Activated naive CD8-positive, alpha-beta T cell treated with anti-CD3 and anti-CD28 coated beads for 36 hours (primary cell): ENCODE data around the gene GTSF1L. TPM values are rescaled to one million over a fixed set of nuclear protein-coding genes. Genes with fewer than 3 reads are reported as not detected.

Source experiments
- DNase-seq: peaks from one replicate; pipeline ENCODE4 v3.0.0; 2021
- H3K27ac Mint-ChIP-seq: one replicate; pipeline ENCODE4 v1.8.0; 2022; ENCODE audit warnings: mild to moderate bottlenecking, moderate library complexity, mixed read lengths
- H3K27me3 Mint-ChIP-seq: one replicate; pipeline ENCODE4 v1.8.0; 2022; ENCODE audit warnings: mild to moderate bottlenecking, mixed read lengths
- H3K36me3 Mint-ChIP-seq: one replicate; pipeline ENCODE4 v1.8.0; 2021; ENCODE audit warnings: mild to moderate bottlenecking, mixed read lengths
- H3K4me1 Mint-ChIP-seq: one replicate; pipeline ENCODE4 v1.8.0; 2021; ENCODE audit warnings: mixed read lengths
- H3K4me3 Mint-ChIP-seq: one replicate; pipeline ENCODE4 v1.8.0; 2022; ENCODE audit warnings: mild to moderate bottlenecking, moderate library complexity, mixed read lengths
- H3K9me3 Mint-ChIP-seq: one replicate; pipeline ENCODE4 v1.8.0; 2022; ENCODE audit warnings: mixed read lengths
- total RNA-seq, 2 experiments: library from RNA; stranded (reverse); gene quantifications; one replicate each; pipeline ENCODE4 v1.2.3, GENCODE V29; 2021

Gene GTSF1L
- total RNA-seq, 2 experiments from 2014 or later: not detected

DNA sequence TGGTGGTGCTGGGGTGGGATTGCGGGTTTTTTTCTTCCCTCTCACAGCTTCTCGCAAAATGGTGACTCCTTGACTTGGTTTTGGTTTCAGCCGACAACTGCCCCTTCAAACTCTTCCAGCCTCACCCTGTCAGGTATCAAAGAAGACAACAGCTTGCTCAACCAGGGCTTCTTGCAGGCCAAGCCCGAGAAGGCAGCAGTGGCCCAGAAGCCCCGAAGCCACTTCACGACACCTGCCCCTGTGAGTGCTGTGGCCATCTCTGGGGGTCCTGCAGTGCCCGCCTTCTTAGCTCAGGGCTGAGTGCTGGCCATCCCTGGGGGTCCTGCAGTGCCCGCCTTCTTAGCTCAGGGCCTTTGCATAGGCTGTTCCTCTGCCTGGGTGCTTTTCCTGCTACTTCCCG is 11.8 kb downstream of the GTSF1L start:
- Mint-ChIP-seq H3K9me3 (no peaks in the 10 kb centered on the region), H3K36me3 (peaks cover 52% of the 10 kb centered on the region), H3K27ac (peak overlapping the region; percentile 38), H3K4me3 (no peak overlapping the region), H3K27me3 (no peaks in the 10 kb centered on the region), H3K4me1 (peaks cover 6% of the 10 kb centered on the region)
- DNase-seq: no peak

- no peaks in the 10 kb centered on the region for H3K9me3 Mint-ChIP-seq
- H3K27ac Mint-ChIP-seq: no peak overlapping the region
- no peak overlapping the region for H3K4me3 Mint-ChIP-seq
- H3K36me3 Mint-ChIP-seq: peaks cover 55% of the 10 kb centered on the region
- no peak for DNase-seq
- H3K27me3 Mint-ChIP-seq: no peaks in the 10 kb centered on the region
- H3K4me1 Mint-ChIP-seq: no peaks in the 10 kb centered on the region
Observed at GRCh38 chr20:43711098-43711654, 15.6 kb downstream of the GTSF1L start.

DNA sequence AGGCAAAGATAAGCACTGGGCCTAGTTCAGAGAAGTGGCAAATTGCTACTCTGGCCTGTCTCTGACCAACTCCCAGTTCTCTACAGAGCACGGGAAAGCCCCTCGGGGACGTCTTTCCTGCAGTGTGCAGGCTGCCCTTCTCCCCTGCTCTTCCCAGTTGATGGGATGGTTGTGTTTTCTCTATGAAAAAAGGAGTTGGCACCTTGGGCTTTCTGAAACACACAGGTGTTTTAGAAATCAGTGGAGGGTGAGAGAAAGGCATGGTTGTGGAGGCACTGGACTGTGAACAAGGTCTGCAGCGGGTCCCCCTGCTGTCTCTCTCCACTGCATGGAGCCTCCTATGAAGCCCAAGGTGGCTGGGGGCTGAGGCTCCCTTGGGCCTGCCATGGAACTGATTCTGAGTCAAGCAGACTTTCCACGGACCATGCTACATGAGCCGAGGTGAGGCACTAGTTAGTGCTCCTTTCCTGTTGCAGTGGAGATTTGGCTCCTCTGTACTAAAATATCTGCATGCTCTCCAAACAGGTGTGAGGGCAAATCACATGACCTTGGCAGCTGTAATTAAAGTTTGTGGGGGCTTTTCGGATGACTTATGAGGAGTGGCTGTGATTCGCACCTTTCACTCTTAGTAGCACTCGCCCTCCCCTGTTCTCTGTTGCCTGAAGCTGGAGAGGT is 16.3 kb downstream of the GTSF1L start:
- Mint-ChIP-seq H3K4me1 (no peaks in the 10 kb centered on the region), H3K4me3 (no peak overlapping the region), H3K27ac (no peak overlapping the region), H3K36me3 (peaks cover 57% of the 10 kb centered on the region), H3K27me3 (no peaks in the 10 kb centered on the region), H3K9me3 (no peaks in the 10 kb centered on the region)
- no peak for DNase-seq

GRCh38 chr20:43702502-43702901 is 24.3 kb downstream of the GTSF1L start:
- no peaks in the 10 kb centered on the region for H3K27me3 Mint-ChIP-seq
- DNase-seq: no peak
- no peak overlapping the region for H3K27ac Mint-ChIP-seq
- peaks cover 35% of the 10 kb centered on the region for H3K36me3 Mint-ChIP-seq
- H3K4me1 Mint-ChIP-seq: peaks cover 13% of the 10 kb centered on the region
- no peaks in the 10 kb centered on the region for H3K9me3 Mint-ChIP-seq
- H3K4me3 Mint-ChIP-seq: no peak overlapping the region

- Mint-ChIP-seq H3K27ac (no peak overlapping the region), H3K9me3 (no peaks in the 10 kb centered on the region), H3K4me1 (peaks cover 13% of the 10 kb centered on the region), H3K27me3 (no peaks in the 10 kb centered on the region), H3K4me3 (no peak overlapping the region), H3K36me3 (peaks cover 32% of the 10 kb centered on the region)
- no peak for DNase-seq
Observed at GRCh38 chr20:43700627-43701026, 26.2 kb downstream of the GTSF1L start.

- H3K27ac Mint-ChIP-seq: no peak overlapping the region
- peaks cover 32% of the 10 kb centered on the region for H3K36me3 Mint-ChIP-seq
- no peak overlapping the region for H3K4me3 Mint-ChIP-seq
- no peak for DNase-seq
- peaks cover 13% of the 10 kb centered on the region for H3K4me1 Mint-ChIP-seq
- H3K27me3 Mint-ChIP-seq: no peaks in the 10 kb centered on the region
- no peaks in the 10 kb centered on the region for H3K9me3 Mint-ChIP-seq
Observed at GRCh38 chr20:43699941-43700565, 26.7 kb downstream of the GTSF1L start.

GRCh38 chr20:43695571-43695970 is 31.2 kb downstream of the GTSF1L start:
- no peaks in the 10 kb centered on the region for H3K9me3 Mint-ChIP-seq
- no peaks in the 10 kb centered on the region for H3K27me3 Mint-ChIP-seq
- H3K27ac Mint-ChIP-seq: no peak overlapping the region
- peaks cover 13% of the 10 kb centered on the region for H3K4me1 Mint-ChIP-seq
- no peak for DNase-seq
- peaks cover 27% of the 10 kb centered on the region for H3K36me3 Mint-ChIP-seq
- no peak overlapping the region for H3K4me3 Mint-ChIP-seq

DNA sequence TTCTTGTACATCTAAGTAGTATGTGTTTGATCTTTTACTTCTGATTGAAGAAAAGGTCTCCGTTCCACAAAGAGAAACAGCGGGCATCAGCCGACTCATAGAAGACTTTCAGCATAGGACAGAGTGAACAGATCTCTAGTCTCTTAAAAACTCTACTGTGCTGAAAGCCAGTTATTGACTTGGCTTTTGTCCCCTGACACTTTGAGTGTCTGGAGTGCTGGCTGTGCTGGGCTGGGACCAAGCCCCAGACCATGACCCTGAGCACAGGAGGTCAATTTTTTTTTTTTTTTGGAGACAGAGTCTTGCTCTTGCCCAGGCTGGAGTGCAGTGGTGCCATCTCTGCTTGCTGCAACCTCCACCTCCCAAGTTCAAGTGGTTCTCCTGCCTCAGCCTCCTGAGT is 32.0 kb downstream of the GTSF1L start:
- H3K4me1 Mint-ChIP-seq: peaks cover 7% of the 10 kb centered on the region
- H3K9me3 Mint-ChIP-seq: no peaks in the 10 kb centered on the region
- DNase-seq: no peak
- no peak overlapping the region for H3K4me3 Mint-ChIP-seq
- H3K27ac Mint-ChIP-seq: no peak overlapping the region
- H3K27me3 Mint-ChIP-seq: no peaks in the 10 kb centered on the region
- H3K36me3 Mint-ChIP-seq: peaks cover 23% of the 10 kb centered on the region

GRCh38 chr20:43691928-43692524 is 34.8 kb downstream of the GTSF1L start:
- Mint-ChIP-seq H3K4me3 (no peak overlapping the region), H3K27ac (no peak overlapping the region), H3K27me3 (no peaks in the 10 kb centered on the region), H3K9me3 (no peaks in the 10 kb centered on the region), H3K36me3 (peaks cover 28% of the 10 kb centered on the region), H3K4me1 (peaks cover 7% of the 10 kb centered on the region)
- DNase-seq: peak; percentile 50

GRCh38 chr20:43690943-43691598 is 35.7 kb downstream of the GTSF1L start:
- Mint-ChIP-seq H3K27ac (no peak overlapping the region), H3K27me3 (no peaks in the 10 kb centered on the region), H3K4me3 (no peak overlapping the region), H3K9me3 (no peaks in the 10 kb centered on the region), H3K36me3 (peaks cover 35% of the 10 kb centered on the region), H3K4me1 (peaks cover 7% of the 10 kb centered on the region)
- no peak for DNase-seq

DNA sequence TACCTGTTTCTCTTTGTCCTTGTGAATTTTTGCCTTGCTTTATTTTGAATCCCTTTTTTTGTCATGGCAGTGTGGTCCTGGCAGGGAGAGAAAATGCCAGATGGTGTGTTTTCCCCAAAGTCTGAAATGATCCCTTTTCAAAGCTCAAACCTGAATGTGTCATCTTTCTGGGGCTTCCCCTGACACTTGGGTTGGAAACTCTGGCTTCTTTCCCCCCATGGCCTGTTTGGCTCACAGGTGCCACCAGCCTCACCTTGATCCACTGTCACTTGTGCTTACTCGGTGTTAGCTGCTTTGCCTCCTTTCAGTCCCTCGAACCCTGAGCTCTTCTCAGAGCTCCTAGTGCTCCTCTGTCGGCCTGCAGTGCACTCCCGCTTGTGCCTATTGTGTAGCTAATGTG is 37.6 kb downstream of the GTSF1L start:
- no peak for DNase-seq
- H3K27ac Mint-ChIP-seq: no peak overlapping the region
- no peaks in the 10 kb centered on the region for H3K9me3 Mint-ChIP-seq
- peaks cover 36% of the 10 kb centered on the region for H3K36me3 Mint-ChIP-seq
- peaks cover 7% of the 10 kb centered on the region for H3K4me1 Mint-ChIP-seq
- no peaks in the 10 kb centered on the region for H3K27me3 Mint-ChIP-seq
- no peak overlapping the region for H3K4me3 Mint-ChIP-seq

- no peak overlapping the region for H3K27ac Mint-ChIP-seq
- no peaks in the 10 kb centered on the region for H3K27me3 Mint-ChIP-seq
- H3K36me3 Mint-ChIP-seq: peaks cover 44% of the 10 kb centered on the region
- H3K4me1 Mint-ChIP-seq: peaks cover 9% of the 10 kb centered on the region
- no peak for DNase-seq
- no peaks in the 10 kb centered on the region for H3K9me3 Mint-ChIP-seq
- no peak overlapping the region for H3K4me3 Mint-ChIP-seq
Observed at GRCh38 chr20:43686820-43687219, 40.0 kb downstream of the GTSF1L start.

DNA sequence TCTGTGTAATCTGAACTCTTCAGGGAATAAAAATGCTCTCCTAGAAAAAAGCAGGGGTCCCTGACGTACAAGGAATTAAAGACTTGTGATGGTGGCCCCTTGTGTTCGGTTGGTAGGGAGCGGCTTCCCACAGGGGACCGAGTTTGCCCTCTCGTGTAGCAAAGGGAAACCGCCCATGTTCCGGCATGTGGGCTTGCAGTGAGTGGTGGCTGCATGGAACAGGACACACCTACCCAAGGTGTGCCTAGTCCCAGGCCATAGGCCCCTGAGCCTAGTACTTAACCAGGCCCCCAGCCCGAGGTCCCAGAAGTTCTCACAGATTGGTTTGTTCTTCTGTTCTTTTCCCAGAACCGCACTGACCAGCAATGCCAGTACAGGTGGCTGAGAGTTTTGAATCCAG is 44.4 kb downstream of the GTSF1L start:
- Mint-ChIP-seq H3K36me3 (peaks cover 35% of the 10 kb centered on the region), H3K4me1 (peaks cover 9% of the 10 kb centered on the region), H3K27me3 (no peaks in the 10 kb centered on the region), H3K9me3 (no peaks in the 10 kb centered on the region), H3K27ac (peak overlapping the region; percentile 54), H3K4me3 (no peak overlapping the region)
- DNase-seq: no peak

DNA sequence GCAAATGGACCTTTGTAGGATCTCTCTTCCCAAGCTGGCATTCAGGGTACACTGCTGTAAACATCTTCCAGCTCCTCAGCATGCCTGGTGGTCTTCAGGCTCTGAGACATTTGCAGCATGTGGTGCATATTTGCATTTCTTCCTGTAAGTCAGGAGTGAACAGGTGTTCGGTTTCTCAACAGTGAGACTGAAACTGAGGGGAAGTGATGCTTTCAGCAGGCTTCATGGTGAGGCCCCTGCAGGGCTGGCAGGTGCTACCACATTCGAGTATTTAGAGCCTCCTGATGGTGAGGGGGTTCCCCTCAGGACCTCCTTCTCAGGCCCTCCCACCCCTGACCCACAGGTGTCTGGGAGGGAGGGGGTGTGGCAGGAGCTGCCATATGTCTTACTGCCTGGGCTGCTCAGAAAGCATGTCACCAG is 44.8 kb downstream of the GTSF1L start:
- Mint-ChIP-seq H3K27me3 (no peaks in the 10 kb centered on the region), H3K4me1 (peaks cover 9% of the 10 kb centered on the region), H3K27ac (no peak overlapping the region), H3K36me3 (peaks cover 36% of the 10 kb centered on the region), H3K9me3 (no peaks in the 10 kb centered on the region), H3K4me3 (no peak overlapping the region)
- DNase-seq: no peak

GRCh38 chr20:43681468-43681942 is 45.3 kb downstream of the GTSF1L start:
- Mint-ChIP-seq H3K27ac (no peak overlapping the region), H3K4me3 (no peak overlapping the region), H3K36me3 (peaks cover 36% of the 10 kb centered on the region), H3K4me1 (peaks cover 9% of the 10 kb centered on the region), H3K27me3 (no peaks in the 10 kb centered on the region), H3K9me3 (no peaks in the 10 kb centered on the region)
- no peak for DNase-seq
